Calu3 (cell line): ENCODE measurements around the gene CRYBB3. TPM values are rescaled to one million over a fixed set of nuclear protein-coding genes. Genes with fewer than 3 reads are reported as not detected.
"Not testable (repeated sequence)": the region's sequence is repeated elsewhere in the genome, so short reads cannot be mapped to it uniquely, and the experiment has no call there.

ENCODE experiments used
- BruUV-seq: library from RNA; stranded (reverse); fragments of 400-500 nt; replicated peaks from 2 replicates; lab custom pipeline; 2021; lab: Mats Ljungman, UMichigan
- CTCF ChIA-PET: fragments of 300-600 bp; sonication (Branson Sonifier 250); formaldehyde crosslinking; loops from one replicate; lab custom pipeline; 2022; ENCODE audit warnings: antibody characterized with exemption; lab: Charles Lee
- DNase-seq: peaks from one replicate; pipeline ENCODE4 v3.0.0; 2022
- H3K27ac Mint-ChIP-seq: one replicate; pipeline ENCODE4 v1.8.0; 2022; ENCODE audit warnings: mixed read lengths; ENCODE audit not compliant: unreplicated experiment
- H3K27me3 Mint-ChIP-seq: one replicate; pipeline ENCODE4 v1.8.0; 2022; ENCODE audit warnings: mixed read lengths; ENCODE audit not compliant: unreplicated experiment
- H3K36me3 Mint-ChIP-seq: one replicate; pipeline ENCODE4 v1.8.0; 2022; ENCODE audit warnings: mild to moderate bottlenecking, moderate library complexity, mixed read lengths; ENCODE audit not compliant: insufficient read depth, unreplicated experiment
- H3K4me1 Mint-ChIP-seq: one replicate; pipeline ENCODE4 v1.8.0; 2022; ENCODE audit warnings: mild to moderate bottlenecking, low read depth, mixed read lengths; ENCODE audit not compliant: unreplicated experiment
- H3K4me3 Mint-ChIP-seq: one replicate; pipeline ENCODE4 v1.8.0; 2022; ENCODE audit warnings: mild to moderate bottlenecking, low read depth, moderate library complexity, mixed read lengths; ENCODE audit not compliant: unreplicated experiment
- H3K9me3 Mint-ChIP-seq: one replicate; pipeline ENCODE4 v1.8.0; 2022; ENCODE audit warnings: low read depth, mixed read lengths; ENCODE audit not compliant: unreplicated experiment
- intact Hi-C: fragments of 100-400 bp; cut with micrococcal nuclease; formaldehyde crosslinking; loops from one replicate; pipeline ENCODE4 v1.10.0; 2022; ENCODE audit not compliant: unreplicated experiment
- total RNA-seq: library from RNA; stranded (reverse); gene quantifications from 2 replicates; pipeline ENCODE4 v1.2.3, GENCODE V29; 2022
- TF ChIP-seq, protein P1 (sequence below): fragments of 200-600 bp; IDR thresholded peaks from one replicate; pipeline ENCODE4 v1.8.0; 2022; ENCODE audit warnings: antibody characterized with exemption; ENCODE audit not compliant: unreplicated experiment

The CRYBB3 gene
- total RNA-seq, 1 experiment from 2014 or later, result 1.4 TPM

DNA sequence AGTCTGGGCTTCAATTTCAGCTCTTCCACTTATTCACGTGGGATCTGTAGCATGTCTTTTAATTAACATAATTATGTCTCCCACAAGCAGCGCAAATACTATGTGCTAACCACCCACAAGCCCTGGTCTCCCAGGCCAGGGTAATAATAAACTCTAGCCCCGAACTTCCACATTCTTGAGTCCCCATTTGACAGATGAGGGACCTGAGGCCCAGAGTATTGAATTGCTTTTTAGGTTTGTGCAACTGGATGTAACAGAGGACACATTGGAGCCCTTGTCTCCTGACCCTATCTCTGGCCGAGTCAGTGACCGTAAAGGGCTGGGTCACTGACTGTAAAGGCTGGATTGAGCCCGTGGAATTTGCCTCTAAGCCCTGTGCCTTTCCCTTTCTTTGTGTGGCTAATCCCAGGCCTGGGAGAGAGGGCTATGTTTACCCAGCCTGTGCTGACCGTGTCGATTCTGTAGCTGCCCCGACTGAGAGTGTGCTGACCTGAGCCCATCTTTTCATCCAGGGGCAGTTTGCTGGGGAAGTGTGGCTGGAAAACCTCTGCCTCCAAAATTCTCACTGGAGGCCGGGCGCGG, 23.7 kb downstream of the CRYBB3 start:
- no peak overlapping the region for H3K4me3 Mint-ChIP-seq
- no peaks in the 10 kb centered on the region for H3K9me3 Mint-ChIP-seq
- DNase-seq, result no peak
- CTCF ChIA-PET, result no interaction called here
- BruUV-seq, result no TSS peak
- no peaks in the 10 kb centered on the region for H3K4me1 Mint-ChIP-seq
- no peaks in the 10 kb centered on the region for H3K36me3 Mint-ChIP-seq
- no peak overlapping the region for H3K27ac Mint-ChIP-seq
- intact Hi-C loops, result no loop called here
- TF ChIP-seq, protein P1, sequence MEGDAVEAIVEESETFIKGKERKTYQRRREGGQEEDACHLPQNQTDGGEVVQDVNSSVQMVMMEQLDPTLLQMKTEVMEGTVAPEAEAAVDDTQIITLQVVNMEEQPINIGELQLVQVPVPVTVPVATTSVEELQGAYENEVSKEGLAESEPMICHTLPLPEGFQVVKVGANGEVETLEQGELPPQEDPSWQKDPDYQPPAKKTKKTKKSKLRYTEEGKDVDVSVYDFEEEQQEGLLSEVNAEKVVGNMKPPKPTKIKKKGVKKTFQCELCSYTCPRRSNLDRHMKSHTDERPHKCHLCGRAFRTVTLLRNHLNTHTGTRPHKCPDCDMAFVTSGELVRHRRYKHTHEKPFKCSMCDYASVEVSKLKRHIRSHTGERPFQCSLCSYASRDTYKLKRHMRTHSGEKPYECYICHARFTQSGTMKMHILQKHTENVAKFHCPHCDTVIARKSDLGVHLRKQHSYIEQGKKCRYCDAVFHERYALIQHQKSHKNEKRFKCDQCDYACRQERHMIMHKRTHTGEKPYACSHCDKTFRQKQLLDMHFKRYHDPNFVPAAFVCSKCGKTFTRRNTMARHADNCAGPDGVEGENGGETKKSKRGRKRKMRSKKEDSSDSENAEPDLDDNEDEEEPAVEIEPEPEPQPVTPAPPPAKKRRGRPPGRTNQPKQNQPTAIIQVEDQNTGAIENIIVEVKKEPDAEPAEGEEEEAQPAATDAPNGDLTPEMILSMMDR, result no peak
- H3K27me3 Mint-ChIP-seq, result peaks cover 49% of the 10 kb centered on the region

DNA sequence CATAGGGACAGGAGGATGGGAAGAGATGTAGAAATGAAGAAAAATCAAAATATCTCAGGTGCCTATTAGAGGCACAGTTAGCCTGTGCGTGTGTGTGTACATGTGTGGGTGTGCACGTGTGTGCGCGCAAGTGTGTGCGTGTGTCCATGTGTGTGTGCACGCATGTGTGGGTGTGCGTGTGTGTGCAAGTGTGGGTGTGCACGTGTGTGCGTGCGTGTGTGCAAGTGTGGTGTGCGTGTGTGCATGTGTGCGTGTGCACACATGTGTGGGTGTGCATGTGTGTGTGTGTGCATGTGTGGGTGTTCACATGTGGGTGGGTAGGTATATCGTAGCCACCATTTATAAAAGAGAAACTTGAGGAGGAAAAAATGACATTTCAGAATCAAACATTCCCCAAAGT, 29.2 kb downstream of the CRYBB3 start:
- no peak for DNase-seq
- no TSS peak for BruUV-seq
- intact Hi-C loops, result no loop called here
- Mint-ChIP-seq H3K4me3 (no peak overlapping the region), H3K36me3 (no peaks in the 10 kb centered on the region), H3K27me3 (peaks cover 19% of the 10 kb centered on the region), H3K27ac (no peak overlapping the region), H3K9me3 (no peaks in the 10 kb centered on the region), H3K4me1 (no peaks in the 10 kb centered on the region)
- CTCF ChIA-PET, result no interaction called here
- TF ChIP-seq, protein P1, result no peak

DNA sequence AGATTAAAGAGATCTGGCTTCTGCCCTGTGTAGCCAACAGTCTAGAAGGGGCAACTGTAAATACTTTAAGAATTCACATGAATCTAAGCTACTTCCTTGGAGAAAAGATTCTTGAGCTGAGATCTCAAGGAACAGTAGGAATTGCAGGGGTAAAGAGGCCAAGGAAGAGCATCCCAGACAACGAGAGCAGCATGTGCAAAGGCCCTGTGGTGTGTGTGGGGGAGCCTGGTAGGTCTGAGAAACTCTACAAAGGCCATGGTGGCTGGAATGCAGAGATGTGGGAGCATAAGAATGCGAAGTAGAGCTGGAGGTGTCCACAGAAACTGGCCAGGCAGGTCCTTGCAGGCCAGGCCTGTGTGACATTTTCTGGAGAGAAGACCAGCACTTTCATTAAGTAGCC, 31.1 kb downstream of the CRYBB3 start:
- H3K4me1 Mint-ChIP-seq, DNase-seq, H3K4me3 Mint-ChIP-seq, BruUV-seq, H3K27ac Mint-ChIP-seq, H3K9me3 Mint-ChIP-seq, H3K36me3 Mint-ChIP-seq: not testable (repeated sequence)
- H3K27me3 Mint-ChIP-seq, result peaks cover 24% of the 10 kb centered on the region
- CTCF ChIA-PET, result interaction anchor here (0.5 kb wide), 1 partner anchor 487 kb away, joined by 3 read pairs; no protein-coding TSS in a partner anchor
- intact Hi-C loops, result loop anchor here (10.0 kb wide), 1 partner anchor 104 kb away; no protein-coding TSS in a partner anchor

DNA sequence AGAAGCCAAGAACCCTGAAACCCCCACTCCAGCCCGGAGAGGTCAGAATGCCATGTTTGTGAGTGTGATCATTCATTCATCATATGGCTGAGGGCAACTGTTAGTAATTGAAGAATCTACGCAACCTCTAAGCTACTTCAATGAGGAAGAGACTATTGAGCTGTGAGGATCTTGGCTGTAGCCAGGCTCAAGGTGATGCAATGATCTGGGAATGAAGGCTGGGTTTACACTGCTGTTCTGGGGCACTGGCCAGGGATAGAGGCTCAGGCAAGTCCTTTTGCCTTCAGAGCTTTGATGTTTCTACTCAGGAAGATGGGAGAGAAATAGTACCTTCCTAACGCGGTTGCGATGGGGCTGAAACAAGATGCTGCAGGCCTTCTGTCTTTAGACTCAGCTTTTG, 32.6 kb downstream of the CRYBB3 start:
- intact Hi-C loops, result loop anchor here (10.0 kb wide), 1 partner anchor 102 kb away; no protein-coding TSS in a partner anchor
- TF ChIP-seq, protein P1, result no peak

DNA sequence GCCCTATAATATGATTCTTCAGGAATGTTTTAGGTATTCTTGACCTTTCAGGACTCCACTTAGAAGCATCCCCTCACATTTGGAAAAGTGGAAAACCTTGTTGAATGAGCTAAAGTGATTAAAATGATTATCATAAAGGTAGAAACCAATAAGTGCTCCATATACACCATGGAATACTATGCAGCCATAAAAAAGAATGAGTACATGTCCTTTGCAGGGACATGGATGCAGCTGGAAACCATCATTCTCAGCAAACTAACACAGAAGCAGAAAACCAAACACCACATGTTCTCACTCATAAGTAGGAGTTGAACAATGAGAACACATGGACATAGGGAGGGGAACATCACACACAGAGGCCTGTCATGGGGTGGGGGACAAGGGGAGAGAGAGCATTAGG, 34.0 kb downstream of the CRYBB3 start:
- H3K4me1 Mint-ChIP-seq, CTCF ChIA-PET, H3K9me3 Mint-ChIP-seq, H3K27ac Mint-ChIP-seq, H3K4me3 Mint-ChIP-seq, H3K36me3 Mint-ChIP-seq, DNase-seq, BruUV-seq: not testable (repeated sequence)
- intact Hi-C loops, result loop anchor here (10.0 kb wide), 1 partner anchor 101 kb away; no protein-coding TSS in a partner anchor
- H3K27me3 Mint-ChIP-seq, result peaks cover 54% of the 10 kb centered on the region

More for the DNA sequence above, 32.6 kb downstream of the CRYBB3 start:
- DNase-seq, result no peak
- Mint-ChIP-seq H3K27me3 (peaks cover 40% of the 10 kb centered on the region), H3K4me1 (no peaks in the 10 kb centered on the region), H3K4me3 (no peak overlapping the region), H3K9me3 (no peaks in the 10 kb centered on the region), H3K36me3 (peaks cover 8% of the 10 kb centered on the region), H3K27ac (no peak overlapping the region)
- CTCF ChIA-PET, result interaction anchor here (0.7 kb wide), 1 partner anchor 562 kb away, joined by 4 read pairs; no protein-coding TSS in a partner anchor
- BruUV-seq, result no TSS peak
